ENCODE results near the gene TEX2. TPM values are rescaled to one million over a fixed set of nuclear protein-coding genes. Genes with fewer than 3 reads are reported as not detected.

The TEX2 gene
- total and polyA plus RNA-seq, 2 experiments from 2014 or later: 7.5 to 17.7 TPM

DNA sequence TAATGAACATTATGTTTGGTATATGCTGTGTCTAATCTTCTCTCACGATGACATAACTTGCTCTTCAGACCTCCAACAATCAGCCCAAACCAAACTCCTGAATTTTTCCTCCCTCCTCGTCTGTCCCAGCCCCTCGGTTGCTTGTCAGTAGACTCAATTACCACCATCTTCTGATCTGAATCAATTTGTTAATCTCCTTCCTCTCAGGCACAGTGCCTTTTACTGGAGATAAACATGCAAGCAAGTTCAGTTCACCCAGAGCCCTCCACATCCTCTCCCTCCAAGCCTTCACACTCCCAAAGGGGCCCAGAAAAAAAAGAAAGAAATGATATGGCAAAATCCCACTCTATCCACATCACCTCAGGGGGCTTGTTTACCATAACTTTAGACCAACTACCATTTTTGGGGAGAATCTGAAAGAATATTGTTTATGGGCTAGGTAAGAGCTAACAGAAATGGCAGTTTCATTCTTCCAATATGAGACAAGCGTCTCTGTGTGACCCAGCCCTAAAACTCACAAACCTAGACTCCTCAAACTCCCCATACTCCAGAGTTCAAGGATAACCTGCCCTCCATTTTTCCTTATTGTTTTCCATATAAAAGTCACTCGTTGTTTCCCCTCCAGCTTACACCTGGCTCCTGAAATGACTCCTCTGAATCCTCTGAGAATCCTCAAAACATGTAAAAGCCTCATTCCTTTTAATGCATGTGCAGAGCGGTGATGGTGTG, 1.5 kb downstream of the TEX2 start:
- peaks cover 13% of the 10 kb centered on the region for H3K4me1 Mint-ChIP-seq
- Histone ChIP-seq H3K4me2 (peak overlapping the region; percentile 95), H3K4me1 (ENCODE audit: insufficient read depth) (peaks cover 11% of the 10 kb centered on the region; the same call in 1 of the 2 replicates), H2AFZ (peak overlapping the region; percentile 76; the same call in 1 of the 2 replicates), H3K27ac (ENCODE audit: low read depth) (no peak overlapping the region), H4K20me1 (replicated peaks; ENCODE audit: insufficient read depth) (peaks cover 15% of the 10 kb centered on the region), H3K36me3 (ENCODE audit: insufficient read depth) (no peaks in the 10 kb centered on the region), H3F3A (replicated peaks; ENCODE audit: low read depth) (0 out of 2 replicates have a peak, but pooled peaks cover 2% of the 10 kb centered on the region), H3K4me3 (peak overlapping the region; percentile 92), H3K9me2 (ENCODE audit: insufficient read depth) (peaks cover 4% of the 10 kb centered on the region; the same call in 1 of the 2 replicates), H3K27me3 (ENCODE audit: insufficient read depth) (peaks cover 26% of the 10 kb centered on the region), H3K79me2 (replicated peaks; ENCODE audit: insufficient read depth) (peaks cover 49% of the 10 kb centered on the region)
- TF ChIP-seq JUNB (IDR thresholded peaks at IDR 0.05; ENCODE audit: unreplicated experiment) (no peak), EZH2phosphoT487 (IDR thresholded peaks at IDR 0.05; ENCODE audit: unreplicated experiment) (no peak), STAT1 (IDR thresholded peaks at IDR 0.05; ENCODE audit: unreplicated experiment) (no peak), ZNF114 (CRISPR knock-in tag; IDR thresholded peaks at IDR 0.05) (no peak), CREB1 (CRISPR knock-in tag; IDR thresholded peaks at IDR 0.05; ENCODE audit: low read depth) (no peak), ZNF331 (CRISPR knock-in tag; IDR thresholded peaks at IDR 0.05; ENCODE audit: low read depth) (no peak), POLR2AphosphoS5 (IDR thresholded peaks at IDR 0.05; ENCODE audit: low read depth) (no peak), NANOG (IDR thresholded peaks at IDR 0.05; ENCODE audit: borderline replicate concordance) (no peak), EZH2 (IDR thresholded peaks at IDR 0.05; ENCODE audit: low read depth, unreplicated experiment) (no peak)
- TF ChIP-seq, protein P1, sequence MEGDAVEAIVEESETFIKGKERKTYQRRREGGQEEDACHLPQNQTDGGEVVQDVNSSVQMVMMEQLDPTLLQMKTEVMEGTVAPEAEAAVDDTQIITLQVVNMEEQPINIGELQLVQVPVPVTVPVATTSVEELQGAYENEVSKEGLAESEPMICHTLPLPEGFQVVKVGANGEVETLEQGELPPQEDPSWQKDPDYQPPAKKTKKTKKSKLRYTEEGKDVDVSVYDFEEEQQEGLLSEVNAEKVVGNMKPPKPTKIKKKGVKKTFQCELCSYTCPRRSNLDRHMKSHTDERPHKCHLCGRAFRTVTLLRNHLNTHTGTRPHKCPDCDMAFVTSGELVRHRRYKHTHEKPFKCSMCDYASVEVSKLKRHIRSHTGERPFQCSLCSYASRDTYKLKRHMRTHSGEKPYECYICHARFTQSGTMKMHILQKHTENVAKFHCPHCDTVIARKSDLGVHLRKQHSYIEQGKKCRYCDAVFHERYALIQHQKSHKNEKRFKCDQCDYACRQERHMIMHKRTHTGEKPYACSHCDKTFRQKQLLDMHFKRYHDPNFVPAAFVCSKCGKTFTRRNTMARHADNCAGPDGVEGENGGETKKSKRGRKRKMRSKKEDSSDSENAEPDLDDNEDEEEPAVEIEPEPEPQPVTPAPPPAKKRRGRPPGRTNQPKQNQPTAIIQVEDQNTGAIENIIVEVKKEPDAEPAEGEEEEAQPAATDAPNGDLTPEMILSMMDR (conservative IDR thresholded peaks at IDR 0.05; ENCODE audit: low read depth in 2 of 2): no peak
- TF ChIP-seq, protein P2, sequence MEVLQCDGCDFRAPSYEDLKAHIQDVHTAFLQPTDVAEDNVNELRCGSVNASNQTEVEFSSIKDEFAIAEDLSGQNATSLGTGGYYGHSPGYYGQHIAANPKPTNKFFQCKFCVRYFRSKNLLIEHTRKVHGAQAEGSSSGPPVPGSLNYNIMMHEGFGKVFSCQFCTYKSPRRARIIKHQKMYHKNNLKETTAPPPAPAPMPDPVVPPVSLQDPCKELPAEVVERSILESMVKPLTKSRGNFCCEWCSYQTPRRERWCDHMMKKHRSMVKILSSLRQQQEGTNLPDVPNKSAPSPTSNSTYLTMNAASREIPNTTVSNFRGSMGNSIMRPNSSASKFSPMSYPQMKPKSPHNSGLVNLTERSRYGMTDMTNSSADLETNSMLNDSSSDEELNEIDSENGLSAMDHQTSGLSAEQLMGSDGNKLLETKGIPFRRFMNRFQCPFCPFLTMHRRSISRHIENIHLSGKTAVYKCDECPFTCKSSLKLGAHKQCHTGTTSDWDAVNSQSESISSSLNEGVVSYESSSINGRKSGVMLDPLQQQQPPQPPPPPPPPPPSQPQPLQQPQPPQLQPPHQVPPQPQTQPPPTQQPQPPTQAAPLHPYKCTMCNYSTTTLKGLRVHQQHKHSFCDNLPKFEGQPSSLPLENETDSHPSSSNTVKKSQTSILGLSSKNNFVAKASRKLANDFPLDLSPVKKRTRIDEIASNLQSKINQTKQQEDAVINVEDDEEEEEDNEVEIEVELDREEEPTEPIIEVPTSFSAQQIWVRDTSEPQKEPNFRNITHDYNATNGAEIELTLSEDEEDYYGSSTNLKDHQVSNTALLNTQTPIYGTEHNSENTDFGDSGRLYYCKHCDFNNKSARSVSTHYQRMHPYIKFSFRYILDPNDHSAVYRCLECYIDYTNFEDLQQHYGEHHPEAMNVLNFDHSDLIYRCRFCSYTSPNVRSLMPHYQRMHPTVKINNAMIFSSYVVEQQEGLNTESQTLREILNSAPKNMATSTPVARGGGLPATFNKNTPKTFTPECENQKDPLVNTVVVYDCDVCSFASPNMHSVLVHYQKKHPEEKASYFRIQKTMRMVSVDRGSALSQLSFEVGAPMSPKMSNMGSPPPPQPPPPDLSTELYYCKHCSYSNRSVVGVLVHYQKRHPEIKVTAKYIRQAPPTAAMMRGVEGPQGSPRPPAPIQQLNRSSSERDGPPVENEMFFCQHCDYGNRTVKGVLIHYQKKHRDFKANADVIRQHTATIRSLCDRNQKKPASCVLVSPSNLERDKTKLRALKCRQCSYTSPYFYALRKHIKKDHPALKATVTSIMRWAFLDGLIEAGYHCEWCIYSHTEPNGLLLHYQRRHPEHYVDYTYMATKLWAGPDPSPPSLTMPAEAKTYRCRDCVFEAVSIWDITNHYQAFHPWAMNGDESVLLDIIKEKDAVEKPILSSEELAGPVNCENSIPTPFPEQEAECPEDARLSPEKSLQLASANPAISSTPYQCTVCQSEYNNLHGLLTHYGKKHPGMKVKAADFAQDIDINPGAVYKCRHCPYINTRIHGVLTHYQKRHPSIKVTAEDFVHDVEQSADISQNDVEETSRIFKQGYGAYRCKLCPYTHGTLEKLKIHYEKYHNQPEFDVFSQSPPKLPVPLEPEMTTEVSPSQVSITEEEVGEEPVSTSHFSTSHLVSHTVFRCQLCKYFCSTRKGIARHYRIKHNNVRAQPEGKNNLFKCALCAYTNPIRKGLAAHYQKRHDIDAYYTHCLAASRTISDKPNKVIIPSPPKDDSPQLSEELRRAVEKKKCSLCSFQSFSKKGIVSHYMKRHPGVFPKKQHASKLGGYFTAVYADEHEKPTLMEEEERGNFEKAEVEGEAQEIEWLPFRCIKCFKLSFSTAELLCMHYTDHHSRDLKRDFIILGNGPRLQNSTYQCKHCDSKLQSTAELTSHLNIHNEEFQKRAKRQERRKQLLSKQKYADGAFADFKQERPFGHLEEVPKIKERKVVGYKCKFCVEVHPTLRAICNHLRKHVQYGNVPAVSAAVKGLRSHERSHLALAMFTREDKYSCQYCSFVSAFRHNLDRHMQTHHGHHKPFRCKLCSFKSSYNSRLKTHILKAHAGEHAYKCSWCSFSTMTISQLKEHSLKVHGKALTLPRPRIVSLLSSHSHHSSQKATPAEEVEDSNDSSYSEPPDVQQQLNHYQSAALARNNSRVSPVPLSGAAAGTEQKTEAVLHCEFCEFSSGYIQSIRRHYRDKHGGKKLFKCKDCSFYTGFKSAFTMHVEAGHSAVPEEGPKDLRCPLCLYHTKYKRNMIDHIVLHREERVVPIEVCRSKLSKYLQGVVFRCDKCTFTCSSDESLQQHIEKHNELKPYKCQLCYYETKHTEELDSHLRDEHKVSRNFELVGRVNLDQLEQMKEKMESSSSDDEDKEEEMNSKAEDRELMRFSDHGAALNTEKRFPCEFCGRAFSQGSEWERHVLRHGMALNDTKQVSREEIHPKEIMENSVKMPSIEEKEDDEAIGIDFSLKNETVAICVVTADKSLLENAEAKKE (CRISPR knock-in tag; IDR thresholded peaks at IDR 0.05): no peak
- TF ChIP-seq, protein P3, sequence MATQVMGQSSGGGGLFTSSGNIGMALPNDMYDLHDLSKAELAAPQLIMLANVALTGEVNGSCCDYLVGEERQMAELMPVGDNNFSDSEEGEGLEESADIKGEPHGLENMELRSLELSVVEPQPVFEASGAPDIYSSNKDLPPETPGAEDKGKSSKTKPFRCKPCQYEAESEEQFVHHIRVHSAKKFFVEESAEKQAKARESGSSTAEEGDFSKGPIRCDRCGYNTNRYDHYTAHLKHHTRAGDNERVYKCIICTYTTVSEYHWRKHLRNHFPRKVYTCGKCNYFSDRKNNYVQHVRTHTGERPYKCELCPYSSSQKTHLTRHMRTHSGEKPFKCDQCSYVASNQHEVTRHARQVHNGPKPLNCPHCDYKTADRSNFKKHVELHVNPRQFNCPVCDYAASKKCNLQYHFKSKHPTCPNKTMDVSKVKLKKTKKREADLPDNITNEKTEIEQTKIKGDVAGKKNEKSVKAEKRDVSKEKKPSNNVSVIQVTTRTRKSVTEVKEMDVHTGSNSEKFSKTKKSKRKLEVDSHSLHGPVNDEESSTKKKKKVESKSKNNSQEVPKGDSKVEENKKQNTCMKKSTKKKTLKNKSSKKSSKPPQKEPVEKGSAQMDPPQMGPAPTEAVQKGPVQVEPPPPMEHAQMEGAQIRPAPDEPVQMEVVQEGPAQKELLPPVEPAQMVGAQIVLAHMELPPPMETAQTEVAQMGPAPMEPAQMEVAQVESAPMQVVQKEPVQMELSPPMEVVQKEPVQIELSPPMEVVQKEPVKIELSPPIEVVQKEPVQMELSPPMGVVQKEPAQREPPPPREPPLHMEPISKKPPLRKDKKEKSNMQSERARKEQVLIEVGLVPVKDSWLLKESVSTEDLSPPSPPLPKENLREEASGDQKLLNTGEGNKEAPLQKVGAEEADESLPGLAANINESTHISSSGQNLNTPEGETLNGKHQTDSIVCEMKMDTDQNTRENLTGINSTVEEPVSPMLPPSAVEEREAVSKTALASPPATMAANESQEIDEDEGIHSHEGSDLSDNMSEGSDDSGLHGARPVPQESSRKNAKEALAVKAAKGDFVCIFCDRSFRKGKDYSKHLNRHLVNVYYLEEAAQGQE (IDR thresholded peaks at IDR 0.05; ENCODE audit: unreplicated experiment): no peak
- TF ChIP-seq, protein P4, sequence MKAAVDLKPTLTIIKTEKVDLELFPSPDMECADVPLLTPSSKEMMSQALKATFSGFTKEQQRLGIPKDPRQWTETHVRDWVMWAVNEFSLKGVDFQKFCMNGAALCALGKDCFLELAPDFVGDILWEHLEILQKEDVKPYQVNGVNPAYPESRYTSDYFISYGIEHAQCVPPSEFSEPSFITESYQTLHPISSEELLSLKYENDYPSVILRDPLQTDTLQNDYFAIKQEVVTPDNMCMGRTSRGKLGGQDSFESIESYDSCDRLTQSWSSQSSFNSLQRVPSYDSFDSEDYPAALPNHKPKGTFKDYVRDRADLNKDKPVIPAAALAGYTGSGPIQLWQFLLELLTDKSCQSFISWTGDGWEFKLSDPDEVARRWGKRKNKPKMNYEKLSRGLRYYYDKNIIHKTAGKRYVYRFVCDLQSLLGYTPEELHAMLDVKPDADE (IDR thresholded peaks at IDR 0.05): no peak
- H3K36me3 Mint-ChIP-seq (ENCODE audit: low read depth): no peaks in the 10 kb centered on the region; the same call in 2 of the 3 replicates
- peak overlapping the region; percentile 88 for H3K4me3 Mint-ChIP-seq
- peaks cover 26% of the 10 kb centered on the region for H3K27me3 Mint-ChIP-seq (ENCODE audit: insufficient read depth, low read depth, poor library complexity)
- DNase-seq (ENCODE audit: low spot score) (no peak), ATAC-seq (no peak)
- no peak overlapping the region for H3K27ac Mint-ChIP-seq
- H3K9me3 Mint-ChIP-seq: no peaks in the 10 kb centered on the region
